Measurements from ENCODE around the gene SYCE3.

SYCE3 gene

DNA sequence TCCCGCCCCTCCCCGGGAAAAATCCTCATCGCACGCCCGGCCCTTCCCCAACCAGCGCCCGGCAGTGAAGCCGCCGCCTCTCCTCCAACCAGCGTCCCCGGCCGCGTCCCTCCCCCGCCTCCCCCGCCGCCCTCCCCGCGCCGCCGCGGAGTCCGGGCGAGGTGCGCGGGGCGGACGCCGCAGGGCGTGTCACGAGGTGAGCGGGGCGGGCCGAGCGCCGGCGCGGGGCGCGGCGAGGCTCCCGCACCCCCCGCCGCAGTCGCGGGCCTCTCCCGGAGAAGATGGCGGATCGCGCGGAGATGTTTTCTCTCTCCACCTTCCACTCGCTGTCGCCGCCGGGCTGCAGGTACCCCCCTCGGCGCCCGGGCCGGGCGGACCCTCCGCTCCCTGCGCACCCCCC, 37.8 kb upstream of the SYCE3 start, which contains the start of gene MAPK8IP2:
Gene MAPK8IP2, plus strand, starts transcription at position 256 of the 400 bp plus-strand sequence. Its CDS starts 26 bp downstream, at position 282.
- no peak for DNase-seq (ENCODE audit: low read depth)

- DNase-seq (ENCODE audit: low read depth), result peak; percentile 47
Observed at GRCh38 chr22:50599816-50600455, 37.2 kb upstream of the SYCE3 start.

GRCh38 chr22:50597097-50597496, 34.4 kb upstream of the SYCE3 start:
- no peak for DNase-seq (ENCODE audit: low read depth)

DNA sequence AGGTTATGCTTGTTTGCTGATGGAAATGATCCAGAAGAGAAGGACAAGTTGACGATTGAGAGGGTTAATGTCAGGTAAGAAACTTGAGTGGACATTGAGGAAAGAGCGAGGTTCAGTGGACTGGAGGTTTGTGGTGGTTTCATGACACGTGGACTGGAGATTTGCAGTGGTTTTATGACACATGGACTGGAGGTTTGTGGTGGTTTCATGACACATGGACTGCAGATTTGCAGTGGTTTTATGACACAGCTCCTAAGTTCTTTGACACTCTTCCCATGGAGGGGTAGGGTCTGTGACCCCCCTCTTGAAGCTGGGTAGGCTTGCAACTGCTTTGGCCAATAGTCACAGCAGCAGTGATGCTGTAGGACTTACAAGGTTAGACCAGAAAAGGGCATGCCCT, 32.5 kb upstream of the SYCE3 start:
- no peak for DNase-seq (ENCODE audit: low read depth)

DNA sequence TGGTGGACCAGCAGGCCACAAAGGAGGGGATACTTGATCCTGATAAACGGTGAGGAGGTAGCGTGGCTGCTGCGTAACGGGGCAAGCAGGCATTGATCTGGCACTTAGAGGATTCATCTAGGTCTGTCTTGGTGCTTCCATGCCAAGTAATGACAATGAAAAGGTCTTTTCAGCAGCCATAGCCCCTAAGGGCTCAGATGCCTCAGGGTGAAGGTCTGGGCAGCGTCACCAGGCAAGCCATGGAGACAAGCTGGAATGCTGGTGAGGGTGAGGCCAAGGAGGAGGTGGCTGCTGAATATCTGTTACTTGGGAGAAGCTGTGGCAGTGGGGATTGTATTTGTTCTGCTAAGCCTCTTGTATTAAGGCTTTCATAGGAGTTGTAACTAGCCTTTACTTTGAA, 24.7 kb upstream of the SYCE3 start:
- DNase-seq (ENCODE audit: low read depth), result no peak

GRCh38 chr22:50586416-50586815, 23.7 kb upstream of the SYCE3 start:
- no peak for DNase-seq (ENCODE audit: low read depth)

GRCh38 chr22:50585781-50586180, 23.1 kb upstream of the SYCE3 start:
- DNase-seq (ENCODE audit: low read depth), result no peak

DNA sequence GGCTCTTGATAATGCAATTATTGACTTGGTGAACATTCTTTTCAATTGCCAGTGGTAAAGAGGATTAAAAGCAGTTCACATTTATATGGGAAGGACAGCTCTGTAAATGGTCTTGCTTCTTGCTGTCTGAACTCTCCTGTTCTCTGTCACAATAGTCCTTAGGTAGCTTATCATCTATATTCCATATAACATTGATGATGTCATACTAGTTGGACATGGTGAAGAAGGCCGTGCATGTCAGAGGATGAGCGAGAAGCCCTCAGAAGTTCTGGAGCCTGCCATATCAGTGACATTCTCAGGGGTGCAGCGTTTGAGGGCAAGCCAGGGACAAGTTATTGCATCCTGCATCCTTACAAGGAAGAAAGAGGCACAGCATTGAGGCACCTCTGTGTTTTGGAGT, 22.5 kb upstream of the SYCE3 start:
- no peak for DNase-seq (ENCODE audit: low read depth)

DNA sequence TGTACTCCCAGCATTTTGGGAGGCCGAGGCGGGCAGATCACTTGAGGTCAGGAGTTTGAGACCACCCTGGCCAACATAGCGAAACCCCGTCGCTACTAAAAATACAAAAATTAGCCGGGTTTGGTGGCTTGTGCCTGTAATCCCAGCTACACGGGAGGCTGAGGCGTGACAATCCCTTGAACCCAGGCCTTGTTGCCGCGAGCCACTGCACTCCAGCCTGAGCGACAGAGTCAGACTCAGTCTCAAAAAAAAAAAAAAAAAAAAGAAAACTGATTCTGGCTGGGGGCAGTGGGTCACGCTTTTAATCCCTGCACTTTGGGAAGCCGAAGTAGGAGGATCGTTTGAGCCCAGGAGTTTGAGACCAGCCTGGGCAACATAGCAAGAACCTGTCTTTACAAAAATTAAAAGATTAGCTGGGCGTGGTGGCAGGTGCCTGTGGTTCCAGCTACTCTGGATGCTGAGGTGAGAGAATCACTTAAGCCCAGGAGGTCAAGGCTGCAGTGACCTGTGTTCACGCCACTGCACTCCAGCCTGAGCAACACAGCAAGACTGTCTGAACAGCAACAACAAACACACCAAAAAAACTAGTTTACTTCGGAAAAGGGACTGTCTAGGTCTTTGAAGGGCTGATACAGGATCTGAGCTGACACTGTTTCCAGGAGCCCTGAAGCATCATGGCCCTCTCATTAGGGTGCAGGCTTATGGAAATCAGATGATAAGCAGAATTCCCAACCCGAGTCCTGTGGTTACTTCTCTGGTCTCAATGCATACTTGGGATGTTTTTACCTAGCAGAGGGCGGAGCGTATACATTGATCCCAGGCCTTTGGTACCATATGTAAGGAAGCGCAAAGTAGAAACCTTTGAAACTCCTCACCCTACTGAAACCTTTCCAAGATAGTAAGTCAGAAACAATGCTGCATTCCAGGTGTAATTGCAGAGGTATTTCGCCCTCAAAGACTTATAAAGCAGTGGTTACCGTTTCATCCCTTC, 21.7 kb upstream of the SYCE3 start:
- DNase-seq (ENCODE audit: low read depth), result no peak

- no peak for DNase-seq (ENCODE audit: low read depth)
Observed at GRCh38 chr22:50583294-50583861, 20.7 kb upstream of the SYCE3 start.

DNA sequence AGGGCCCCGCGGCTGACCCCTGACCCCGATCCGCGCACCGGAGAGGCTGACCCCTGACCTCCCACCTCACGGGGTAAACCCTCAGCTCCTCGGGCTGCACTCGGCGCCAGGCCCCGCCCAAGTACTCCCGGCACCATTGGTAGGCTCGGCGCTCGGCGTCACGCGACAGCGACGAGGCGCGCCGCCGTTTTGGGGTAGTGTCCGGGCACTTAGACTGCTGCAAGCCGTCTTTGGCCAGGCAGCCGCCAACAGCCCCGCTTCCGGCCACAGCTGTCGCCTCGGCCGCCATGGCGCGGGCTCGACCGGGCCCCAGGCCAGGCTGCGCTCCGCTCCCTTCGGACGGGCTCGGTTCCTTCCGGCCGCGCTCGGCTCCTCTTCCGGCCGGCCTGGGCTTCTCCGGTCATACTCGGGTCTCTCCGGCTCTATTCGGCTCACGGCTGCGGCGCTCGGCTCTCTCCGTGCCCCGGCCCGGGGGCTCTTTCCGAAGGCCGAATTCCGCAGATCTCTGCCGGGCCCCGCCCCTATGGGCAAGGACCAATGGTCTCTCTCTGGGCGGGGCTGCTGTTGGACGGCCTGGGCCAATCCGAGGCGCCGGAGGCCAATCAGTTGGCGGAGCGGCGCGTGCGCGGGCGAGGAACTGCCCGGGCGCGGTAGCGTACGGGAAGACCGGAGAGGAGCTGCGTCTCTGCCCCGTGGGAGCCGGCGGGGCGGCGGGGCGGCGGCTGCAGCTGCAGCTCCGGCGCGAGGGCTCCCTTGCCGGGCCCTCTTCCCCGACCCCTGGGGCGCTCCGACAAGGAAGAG, 20.0 kb upstream of the SYCE3 start, which contains the start of gene CHKB:
Gene CHKB, minus strand, starts transcription at position 357 of the 801 bp plus-strand sequence. Its CDS starts 68 bp downstream, at position 289.
- DNase-seq (ENCODE audit: low read depth), result peak; percentile 98

- DNase-seq (ENCODE audit: low read depth), result no peak
Observed at GRCh38 chr22:50581950-50582492, 19.3 kb upstream of the SYCE3 start.

DNA sequence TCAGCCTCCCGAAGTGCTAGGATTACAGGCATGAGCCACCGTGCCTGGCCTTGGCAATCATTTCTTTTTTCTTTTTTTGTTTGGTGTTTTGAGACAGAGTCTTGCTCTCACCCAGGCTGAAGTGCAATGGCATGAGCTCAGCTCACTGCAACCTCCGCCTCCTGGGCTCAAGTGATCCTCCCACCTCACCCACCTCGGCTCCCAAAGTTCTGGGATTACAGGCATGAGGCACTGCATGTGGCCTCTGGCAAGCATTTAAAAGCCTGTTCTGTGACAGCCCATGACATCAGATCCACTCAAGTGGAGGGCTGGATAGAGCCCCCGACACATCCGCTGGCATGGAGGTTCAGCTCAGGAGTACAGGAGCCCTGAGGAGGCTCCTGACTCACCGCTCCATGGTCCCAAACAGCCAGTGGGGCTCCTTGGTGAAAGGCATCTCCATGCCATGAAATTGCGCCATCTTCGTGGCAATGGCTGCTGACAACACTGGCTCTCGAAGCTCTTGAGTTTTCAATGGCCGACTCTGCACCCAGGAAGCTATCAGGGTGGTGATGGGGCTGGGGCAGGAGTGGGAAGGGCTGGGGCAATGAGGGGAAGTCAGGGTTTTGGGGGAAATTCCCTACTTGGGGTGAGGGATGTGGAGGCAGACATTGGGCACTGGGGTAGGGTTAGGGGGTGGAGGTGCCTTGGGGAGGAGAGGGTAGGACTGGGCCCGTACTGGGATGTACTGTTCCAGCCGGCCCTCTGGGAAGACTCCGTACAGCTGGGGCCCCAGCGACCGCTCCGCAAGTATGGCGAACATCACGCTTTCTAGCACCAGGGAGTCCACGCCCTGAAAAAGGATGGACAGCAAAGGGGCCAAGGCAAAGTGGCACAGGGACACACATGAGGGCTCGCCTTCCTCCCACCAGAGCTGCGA, 18.6 kb upstream of the SYCE3 start:
- DNase-seq (ENCODE audit: low read depth), result no peak

- DNase-seq (ENCODE audit: low read depth), result no peak
Observed at GRCh38 chr22:50579752-50580151, 17.0 kb upstream of the SYCE3 start.

DNA sequence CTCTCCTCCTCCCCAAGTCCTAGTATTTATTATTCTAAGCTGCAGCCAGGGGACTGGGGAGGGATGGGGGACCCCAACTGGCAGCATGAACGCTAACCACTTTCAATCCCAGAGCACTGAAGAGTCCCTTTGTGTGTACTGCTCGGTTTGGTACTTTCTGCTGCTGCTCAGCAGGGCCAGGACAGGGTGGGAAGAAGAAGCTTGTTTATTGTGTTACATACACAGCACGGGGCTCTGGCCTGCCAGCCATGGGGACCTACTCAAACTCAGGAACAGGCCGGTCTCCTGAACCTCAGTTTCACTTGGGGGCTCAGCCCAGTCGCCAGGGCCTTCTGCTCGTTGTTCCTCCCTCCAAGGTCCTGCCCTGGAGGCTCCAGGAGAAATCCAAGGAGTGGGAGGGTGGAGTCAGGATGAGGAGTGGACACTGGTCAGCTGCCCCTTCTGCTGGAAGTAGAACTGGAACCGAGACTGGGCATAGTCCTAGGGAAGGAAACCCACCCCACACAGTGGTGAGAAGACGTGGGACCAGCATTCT, 16.1 kb upstream of the SYCE3 start:
- DNase-seq (ENCODE audit: low read depth), result no peak

- no peak for DNase-seq (ENCODE audit: low read depth)
Observed at GRCh38 chr22:50577987-50578775, 15.5 kb upstream of the SYCE3 start, which contains the start of gene CPT1B. CPT1B (minus strand) TSS chr22:50578427; CDS start chr22:50577915, 512 bp downstream.

DNA sequence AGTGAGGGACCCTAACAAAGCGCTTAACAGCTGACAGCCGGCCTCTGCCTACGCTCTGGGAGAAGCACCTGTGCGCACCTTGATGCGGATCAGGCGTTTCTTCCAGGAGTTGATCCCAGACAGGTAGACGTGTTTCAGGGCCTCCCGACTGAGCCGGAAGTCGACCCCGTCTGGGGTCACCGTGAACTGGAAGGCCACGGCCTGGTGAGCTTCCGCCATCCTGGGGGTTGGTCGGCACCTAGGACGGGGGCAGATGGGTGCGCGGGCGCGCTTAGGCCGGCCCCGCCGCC, 14.9 kb upstream of the SYCE3 start:
- no peak for DNase-seq (ENCODE audit: low read depth)

DNA sequence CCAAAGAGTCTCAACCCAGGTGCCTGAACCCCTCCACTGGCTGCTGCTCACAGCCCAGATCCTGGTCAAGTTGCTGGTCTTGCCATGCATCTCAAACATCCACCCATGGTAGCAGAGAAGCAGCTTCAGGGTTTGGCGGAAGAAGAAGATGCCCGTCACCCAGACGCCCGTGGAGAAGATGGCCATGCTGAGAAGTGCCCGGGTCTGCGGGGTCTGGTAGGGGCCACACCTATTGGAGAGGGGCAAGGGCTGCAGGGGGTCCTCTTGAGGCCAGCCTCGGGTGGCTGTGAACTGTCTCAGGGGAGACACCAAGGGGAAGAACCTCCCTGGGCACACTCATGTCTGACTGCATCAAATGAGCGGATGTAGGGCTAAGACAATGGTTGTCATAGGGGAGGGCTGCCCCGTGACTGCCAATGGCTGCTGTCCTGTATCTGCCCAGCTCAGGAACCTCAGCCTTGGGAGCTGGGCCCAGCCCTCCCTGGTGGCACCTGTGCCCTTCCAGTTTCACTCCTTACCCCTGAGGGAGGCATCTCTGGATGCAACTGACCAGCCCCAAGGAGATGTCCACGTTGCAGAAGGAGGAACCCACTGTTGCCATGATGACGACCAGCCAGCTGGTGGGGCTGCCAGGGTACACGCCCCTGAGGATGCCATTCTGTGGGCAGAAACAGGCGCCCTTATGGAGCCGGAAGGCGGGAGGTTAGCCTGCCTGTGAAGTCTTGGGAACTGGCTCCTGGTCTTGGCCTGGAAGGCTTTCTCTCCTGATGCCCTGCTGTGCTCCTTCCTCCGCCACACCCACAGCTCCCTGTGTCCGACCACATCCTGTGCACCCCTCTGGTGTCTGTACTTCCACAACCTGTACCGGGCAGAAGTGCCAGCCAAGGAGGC, 14.3 kb upstream of the SYCE3 start:
- DNase-seq (ENCODE audit: low read depth), result no peak

All from activated T-cell treated with anti-CD3 and anti-CD28 coated beads for 24 hours (primary cell).